IPS-18a (cell line): ENCODE results near the gene SCRT2.
A peak's percentile ranks its signal among the peaks of the same experiment; 100 is the strongest.

Experiments
- H3K27ac ChIP-seq: one replicate; pipeline ENCODE4 v1.5.1; 2013; ENCODE audit warnings: low read length
- H3K27me3 ChIP-seq: one replicate; pipeline ENCODE4 v1.6.1; 2013; ENCODE audit warnings: mild to moderate bottlenecking, low read length; ENCODE audit not compliant: control insufficient read depth, insufficient read depth
- H3K36me3 ChIP-seq: one replicate; pipeline ENCODE4 v1.6.1; 2013; ENCODE audit warnings: low read depth, low read length; ENCODE audit not compliant: control insufficient read depth
- H3K4me1 ChIP-seq: one replicate; pipeline ENCODE4 v1.6.1; 2013; ENCODE audit warnings: low read depth, low read length; ENCODE audit not compliant: control insufficient read depth
- H3K4me3 ChIP-seq: one replicate; pipeline ENCODE4 v1.5.1; 2013; ENCODE audit warnings: low read length
- H3K9ac ChIP-seq: one replicate; pipeline ENCODE4 v1.6.1; 2013; ENCODE audit warnings: mild to moderate bottlenecking, low read length, moderate library complexity
- H3K9me3 ChIP-seq: one replicate; pipeline ENCODE4 v1.6.1; 2013; ENCODE audit warnings: low read depth, low read length; ENCODE audit not compliant: control insufficient read depth

The SCRT2 gene

GRCh38 chr20:710780-711450 is 35.3 kb upstream of the SCRT2 start:
- no peak overlapping the region for H3K4me3 ChIP-seq

GRCh38 chr20:709991-710779 is 34.6 kb upstream of the SCRT2 start:
- H3K9ac ChIP-seq, result no peak overlapping the region
- peaks cover 6% of the 10 kb centered on the region for H3K9me3 ChIP-seq
- H3K27me3 ChIP-seq, result peaks cover 15% of the 10 kb centered on the region
- H3K36me3 ChIP-seq, result no peaks in the 10 kb centered on the region
- H3K4me3 ChIP-seq, result peak overlapping the region; percentile 51
- no peak overlapping the region for H3K27ac ChIP-seq
- H3K4me1 ChIP-seq, result no peaks in the 10 kb centered on the region

More at GRCh38 chr20:710780-711450, 35.3 kb upstream of the SCRT2 start:
- Histone ChIP-seq H3K9ac (no peak overlapping the region), H3K9me3 (peaks cover 6% of the 10 kb centered on the region), H3K27ac (no peak overlapping the region), H3K36me3 (no peaks in the 10 kb centered on the region), H3K4me1 (no peaks in the 10 kb centered on the region), H3K27me3 (peaks cover 15% of the 10 kb centered on the region)

DNA sequence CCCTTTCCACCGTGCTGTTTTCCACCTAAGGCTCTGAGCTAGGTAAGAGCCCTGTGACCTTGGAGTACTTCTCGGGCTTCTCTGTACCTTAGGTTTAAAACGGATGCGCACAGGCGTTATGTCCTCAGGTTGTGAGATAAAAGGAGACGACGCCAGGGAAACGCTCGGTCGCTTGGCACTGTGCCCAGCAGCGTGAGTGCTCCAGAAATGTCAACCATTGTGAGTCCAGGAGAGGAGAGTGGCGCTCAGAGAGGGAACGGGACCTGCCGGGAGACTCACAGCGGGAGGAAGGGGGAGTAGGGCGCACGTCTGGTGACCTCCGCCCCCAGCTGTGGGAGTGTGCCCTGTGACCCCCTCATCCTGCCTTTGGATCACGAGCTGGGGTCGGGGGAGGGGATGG is 33.8 kb upstream of the SCRT2 start:
- Histone ChIP-seq H3K4me3 (peak overlapping the region; percentile 51), H3K9ac (no peak overlapping the region), H3K9me3 (peaks cover 6% of the 10 kb centered on the region)

GRCh38 chr20:708956-709355 is 33.4 kb upstream of the SCRT2 start:
- Histone ChIP-seq H3K27me3 (peaks cover 15% of the 10 kb centered on the region), H3K4me3 (peak overlapping the region; percentile 51), H3K4me1 (no peaks in the 10 kb centered on the region), H3K9ac (no peak overlapping the region), H3K27ac (no peak overlapping the region), H3K9me3 (peaks cover 6% of the 10 kb centered on the region), H3K36me3 (no peaks in the 10 kb centered on the region)

More for the DNA sequence above, 33.8 kb upstream of the SCRT2 start:
- H3K36me3 ChIP-seq, result no peaks in the 10 kb centered on the region
- H3K4me1 ChIP-seq, result no peaks in the 10 kb centered on the region
- peaks cover 15% of the 10 kb centered on the region for H3K27me3 ChIP-seq
- no peak overlapping the region for H3K27ac ChIP-seq

DNA sequence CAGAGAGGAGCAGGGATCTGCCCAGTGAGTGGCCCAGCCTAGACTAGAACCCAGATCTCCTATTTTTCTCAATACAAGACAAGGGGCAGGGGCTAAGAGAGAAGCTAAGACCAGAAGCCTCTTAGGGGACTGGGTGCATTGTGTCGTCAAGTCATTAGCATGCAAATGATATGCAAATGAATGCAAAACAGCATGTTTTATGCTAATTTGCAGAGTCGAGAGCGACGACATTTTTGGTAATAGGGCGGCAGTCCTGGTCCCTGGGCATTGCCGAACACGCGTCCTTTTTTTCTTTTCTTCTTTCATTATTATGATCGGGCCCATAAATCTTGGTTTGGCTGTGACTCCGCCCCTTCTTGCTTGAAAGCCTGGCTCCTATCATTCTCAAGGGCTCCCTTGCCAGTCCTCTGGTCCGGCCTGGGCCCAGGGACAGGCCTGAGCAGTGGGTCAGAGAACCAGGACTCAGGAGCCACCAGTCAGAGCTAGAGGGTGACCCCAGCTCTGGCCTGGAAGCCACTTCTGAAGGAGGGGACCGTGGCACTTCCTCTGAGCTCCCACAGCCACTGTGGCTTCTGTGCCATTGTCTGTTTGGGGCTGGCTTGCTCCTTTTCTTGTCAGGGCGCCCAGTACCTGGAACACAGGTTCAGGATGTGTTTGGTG is 32.0 kb upstream of the SCRT2 start:
- no peak overlapping the region for H3K9ac ChIP-seq
- no peaks in the 10 kb centered on the region for H3K36me3 ChIP-seq
- no peak overlapping the region for H3K27ac ChIP-seq
- H3K4me1 ChIP-seq, result no peaks in the 10 kb centered on the region
- peaks cover 6% of the 10 kb centered on the region for H3K9me3 ChIP-seq
- H3K4me3 ChIP-seq, result no peak overlapping the region
- peaks cover 15% of the 10 kb centered on the region for H3K27me3 ChIP-seq

DNA sequence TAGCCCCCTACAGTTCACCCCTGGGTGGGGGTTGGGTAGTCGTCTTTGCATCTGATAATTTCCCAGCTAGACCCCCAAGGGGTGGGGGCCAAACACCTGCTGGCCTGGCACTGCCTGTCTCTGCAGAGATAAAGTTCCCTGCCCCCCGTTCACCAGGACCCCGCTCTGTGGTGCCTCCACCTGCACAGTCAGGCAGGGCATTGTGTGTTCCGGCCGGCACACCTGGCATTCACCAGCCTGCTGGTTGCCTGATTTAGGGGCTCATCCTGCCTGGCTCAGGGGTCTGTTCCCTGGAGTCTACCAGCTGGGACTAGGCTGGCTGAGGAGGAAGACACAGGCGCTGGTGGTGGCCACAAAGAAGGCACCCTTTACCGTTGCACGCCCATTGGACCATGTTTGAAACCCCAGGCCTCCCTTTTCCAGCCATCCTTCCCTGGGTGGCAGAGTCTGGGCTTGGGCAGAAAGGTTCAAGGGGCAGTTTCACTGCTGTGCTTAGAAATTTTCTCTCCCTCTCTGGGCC is 30.8 kb upstream of the SCRT2 start:
- no peaks in the 10 kb centered on the region for H3K4me1 ChIP-seq
- peaks cover 15% of the 10 kb centered on the region for H3K27me3 ChIP-seq
- H3K9me3 ChIP-seq, result peaks cover 6% of the 10 kb centered on the region
- H3K9ac ChIP-seq, result no peak overlapping the region
- no peak overlapping the region for H3K27ac ChIP-seq
- no peak overlapping the region for H3K4me3 ChIP-seq
- no peaks in the 10 kb centered on the region for H3K36me3 ChIP-seq

DNA sequence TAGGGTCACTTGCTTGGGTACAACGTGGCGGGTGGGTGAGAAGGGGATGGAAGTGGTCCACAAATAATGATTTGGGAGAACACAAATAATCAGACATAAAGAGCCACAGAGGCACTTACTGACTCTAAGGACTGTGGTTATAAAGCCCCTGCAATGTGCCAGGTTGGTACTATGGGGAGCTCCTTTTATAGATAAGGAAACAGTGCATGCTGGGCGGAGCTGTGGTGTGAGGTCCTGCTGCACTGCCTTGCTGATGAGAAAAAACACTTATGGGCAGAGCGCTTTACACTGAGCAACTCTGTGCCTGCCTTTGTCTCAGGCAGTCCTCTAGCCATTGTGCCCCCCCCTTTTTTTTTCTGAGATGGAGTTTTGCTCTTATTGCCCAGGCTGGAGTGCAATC is 29.1 kb upstream of the SCRT2 start:
- Histone ChIP-seq H3K36me3 (no peaks in the 10 kb centered on the region), H3K9me3 (peaks cover 6% of the 10 kb centered on the region), H3K4me3 (no peak overlapping the region), H3K27ac (no peak overlapping the region), H3K27me3 (peaks cover 15% of the 10 kb centered on the region), H3K9ac (no peak overlapping the region), H3K4me1 (peaks cover 7% of the 10 kb centered on the region)

DNA sequence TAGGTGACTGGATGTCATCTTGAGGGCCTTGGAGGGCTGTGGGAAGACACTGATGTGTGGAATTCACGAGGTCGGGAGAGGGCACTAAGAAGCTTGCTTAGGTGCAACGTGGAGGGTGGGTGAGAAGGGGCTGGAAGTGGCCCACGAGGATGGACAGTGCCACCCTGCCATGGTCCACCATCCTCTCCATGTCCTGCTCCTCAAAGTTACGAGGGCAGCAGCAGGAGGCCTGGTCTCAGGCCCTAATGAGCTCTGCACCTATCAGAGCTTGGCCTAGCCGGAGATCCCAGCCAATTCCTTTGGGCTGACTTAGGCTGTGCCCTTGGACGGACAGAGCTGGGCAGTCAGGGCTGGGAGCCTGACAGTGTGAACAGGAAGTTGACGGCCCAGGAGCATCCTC is 27.8 kb upstream of the SCRT2 start:
- H3K4me3 ChIP-seq, result no peak overlapping the region
- no peak overlapping the region for H3K27ac ChIP-seq
- H3K27me3 ChIP-seq, result peaks cover 2% of the 10 kb centered on the region
- H3K4me1 ChIP-seq, result peaks cover 11% of the 10 kb centered on the region
- H3K9me3 ChIP-seq, result no peaks in the 10 kb centered on the region
- H3K9ac ChIP-seq, result no peak overlapping the region
- H3K36me3 ChIP-seq, result no peaks in the 10 kb centered on the region

DNA sequence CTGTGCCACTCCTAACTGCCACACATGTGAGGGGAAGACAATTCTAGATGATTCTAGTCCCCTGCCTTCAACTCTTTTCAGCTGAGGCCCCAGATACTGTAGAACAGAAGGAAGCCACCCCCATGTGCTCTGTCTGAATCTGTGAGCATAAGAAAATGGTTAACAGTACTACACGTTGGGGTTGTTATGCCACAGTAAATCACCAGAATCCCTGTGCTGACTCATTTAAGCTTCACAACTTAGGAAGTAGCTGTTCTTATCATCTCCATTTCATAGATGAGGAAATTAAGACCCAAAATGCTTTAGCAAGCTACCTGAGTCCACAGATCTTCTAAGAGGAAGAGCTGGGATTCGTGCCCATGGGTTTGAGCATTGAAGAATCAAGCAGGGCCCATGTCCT is 27.4 kb upstream of the SCRT2 start:
- no peaks in the 10 kb centered on the region for H3K36me3 ChIP-seq
- no peak overlapping the region for H3K27ac ChIP-seq
- H3K9ac ChIP-seq, result no peak overlapping the region
- H3K4me1 ChIP-seq, result peaks cover 11% of the 10 kb centered on the region
- H3K9me3 ChIP-seq, result no peaks in the 10 kb centered on the region
- H3K27me3 ChIP-seq, result no peaks in the 10 kb centered on the region
- no peak overlapping the region for H3K4me3 ChIP-seq

DNA sequence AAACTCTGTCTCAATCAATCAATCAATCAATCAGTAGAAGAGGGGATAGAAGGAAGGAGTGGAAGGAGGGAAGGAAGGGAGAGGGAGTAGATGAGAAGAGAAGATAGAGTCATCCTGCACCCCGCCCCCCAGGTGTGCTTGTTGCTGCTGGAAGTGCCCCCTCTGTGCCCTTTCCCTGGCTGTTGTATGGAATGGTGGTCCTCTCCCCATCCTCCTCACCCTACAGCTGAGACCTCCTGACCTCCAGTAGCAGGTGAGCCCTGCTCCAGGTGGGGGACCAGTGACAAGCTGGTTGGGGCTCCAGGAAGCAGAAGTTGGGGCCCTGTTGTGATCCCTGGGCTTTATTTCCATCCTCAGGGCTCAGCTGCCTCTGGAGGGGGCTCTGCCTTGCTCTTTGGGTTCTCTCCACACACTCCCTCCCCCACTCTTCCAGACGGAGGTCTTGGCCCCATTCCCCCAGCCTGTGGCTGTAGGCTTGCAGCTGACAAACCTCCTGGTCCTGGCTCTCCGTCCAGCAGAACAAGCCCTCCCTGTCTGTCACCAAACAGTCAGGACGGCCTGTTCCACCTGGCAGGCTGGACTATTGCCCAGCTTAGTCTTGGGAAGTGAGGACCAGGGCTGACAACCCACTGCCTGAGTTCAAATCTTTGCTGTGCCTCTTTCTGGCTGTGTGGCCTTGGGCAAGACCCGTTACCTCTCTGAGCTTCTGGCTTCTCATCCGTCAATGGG is 26.0 kb upstream of the SCRT2 start:
- Histone ChIP-seq H3K27ac (no peak overlapping the region), H3K4me1 (peaks cover 11% of the 10 kb centered on the region), H3K4me3 (no peak overlapping the region), H3K9ac (no peak overlapping the region), H3K9me3 (no peaks in the 10 kb centered on the region), H3K27me3 (no peaks in the 10 kb centered on the region), H3K36me3 (no peaks in the 10 kb centered on the region)

GRCh38 chr20:699811-700338 is 24.3 kb upstream of the SCRT2 start:
- H3K9me3 ChIP-seq, result no peaks in the 10 kb centered on the region
- no peak overlapping the region for H3K27ac ChIP-seq
- peaks cover 11% of the 10 kb centered on the region for H3K4me1 ChIP-seq
- H3K27me3 ChIP-seq, result no peaks in the 10 kb centered on the region
- no peak overlapping the region for H3K9ac ChIP-seq
- H3K4me3 ChIP-seq, result no peak overlapping the region
- no peaks in the 10 kb centered on the region for H3K36me3 ChIP-seq
